Fibroblast of lung (primary cell): ENCODE measurements around the gene PRKAG2.

ENCODE experiments used
- EZH2 ChIP-seq: IDR thresholded peaks from 2 replicates; pipeline ENCODE4 v1.5.1; 2012; ENCODE audit warnings: low read length, control low read depth, mild to moderate bottlenecking; ENCODE audit errors: missing control alignments
- TF ChIP-seq, protein P1 (sequence below), 2 donors: IDR thresholded peaks in 1 of 2; conservative IDR thresholded peaks in 1 of 2; 1 replicate in 1 of 2; 2 replicates in 1 of 2; pipeline ENCODE4 v1.5.1; 2011 to 2012; ENCODE audit warnings: low read length in 2 of 2, control low read depth in 1 of 2, inconsistent platforms in 1 of 2, low read depth in 1 of 2, mild to moderate bottlenecking in 1 of 2

DNA sequence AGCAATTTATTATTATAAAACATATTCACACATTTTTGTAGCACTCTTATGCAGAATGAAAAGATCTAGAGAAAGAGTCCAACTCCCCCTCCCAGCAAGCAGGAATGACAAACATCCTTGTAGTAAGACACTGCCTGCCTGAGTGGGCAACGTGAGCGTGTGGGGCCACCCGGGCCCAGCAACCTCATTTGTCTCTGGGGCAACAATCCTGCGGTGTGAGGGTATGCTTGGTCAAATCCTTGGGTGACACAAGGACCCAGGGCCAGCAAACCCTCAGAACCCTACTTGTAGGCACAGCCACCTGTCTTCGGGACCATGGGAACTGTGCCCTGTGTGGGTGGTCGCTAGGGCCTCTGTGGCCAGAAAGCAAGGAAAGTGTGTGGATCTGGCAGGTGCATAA, 367.9 kb downstream of the PRKAG2 start:
- TF ChIP-seq, protein P1, sequence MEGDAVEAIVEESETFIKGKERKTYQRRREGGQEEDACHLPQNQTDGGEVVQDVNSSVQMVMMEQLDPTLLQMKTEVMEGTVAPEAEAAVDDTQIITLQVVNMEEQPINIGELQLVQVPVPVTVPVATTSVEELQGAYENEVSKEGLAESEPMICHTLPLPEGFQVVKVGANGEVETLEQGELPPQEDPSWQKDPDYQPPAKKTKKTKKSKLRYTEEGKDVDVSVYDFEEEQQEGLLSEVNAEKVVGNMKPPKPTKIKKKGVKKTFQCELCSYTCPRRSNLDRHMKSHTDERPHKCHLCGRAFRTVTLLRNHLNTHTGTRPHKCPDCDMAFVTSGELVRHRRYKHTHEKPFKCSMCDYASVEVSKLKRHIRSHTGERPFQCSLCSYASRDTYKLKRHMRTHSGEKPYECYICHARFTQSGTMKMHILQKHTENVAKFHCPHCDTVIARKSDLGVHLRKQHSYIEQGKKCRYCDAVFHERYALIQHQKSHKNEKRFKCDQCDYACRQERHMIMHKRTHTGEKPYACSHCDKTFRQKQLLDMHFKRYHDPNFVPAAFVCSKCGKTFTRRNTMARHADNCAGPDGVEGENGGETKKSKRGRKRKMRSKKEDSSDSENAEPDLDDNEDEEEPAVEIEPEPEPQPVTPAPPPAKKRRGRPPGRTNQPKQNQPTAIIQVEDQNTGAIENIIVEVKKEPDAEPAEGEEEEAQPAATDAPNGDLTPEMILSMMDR (conservative IDR thresholded peaks at IDR 0.05 in 1 of 2, IDR thresholded peaks at IDR 0.05 in 1 of 2; ENCODE audit: low read depth in 1 of 2, low read length in 2 of 2): no peak
- no peak for TF ChIP-seq EZH2
